Regular cardiac myocyte (primary cell): ENCODE results near the gene GRM3. TPM values are rescaled to one million over a fixed set of nuclear protein-coding genes. Genes with fewer than 3 reads are reported as not detected.

Experiments used
- total RNA-seq: library from RNA; depleted of rRNA; stranded (reverse); fragments of >200 nt; gene quantifications from 2 replicates; pipeline ENCODE4 v1.2.3, GENCODE V29; 2014

Gene GRM3
- total RNA-seq: not detected in 2 replicates

DNA sequence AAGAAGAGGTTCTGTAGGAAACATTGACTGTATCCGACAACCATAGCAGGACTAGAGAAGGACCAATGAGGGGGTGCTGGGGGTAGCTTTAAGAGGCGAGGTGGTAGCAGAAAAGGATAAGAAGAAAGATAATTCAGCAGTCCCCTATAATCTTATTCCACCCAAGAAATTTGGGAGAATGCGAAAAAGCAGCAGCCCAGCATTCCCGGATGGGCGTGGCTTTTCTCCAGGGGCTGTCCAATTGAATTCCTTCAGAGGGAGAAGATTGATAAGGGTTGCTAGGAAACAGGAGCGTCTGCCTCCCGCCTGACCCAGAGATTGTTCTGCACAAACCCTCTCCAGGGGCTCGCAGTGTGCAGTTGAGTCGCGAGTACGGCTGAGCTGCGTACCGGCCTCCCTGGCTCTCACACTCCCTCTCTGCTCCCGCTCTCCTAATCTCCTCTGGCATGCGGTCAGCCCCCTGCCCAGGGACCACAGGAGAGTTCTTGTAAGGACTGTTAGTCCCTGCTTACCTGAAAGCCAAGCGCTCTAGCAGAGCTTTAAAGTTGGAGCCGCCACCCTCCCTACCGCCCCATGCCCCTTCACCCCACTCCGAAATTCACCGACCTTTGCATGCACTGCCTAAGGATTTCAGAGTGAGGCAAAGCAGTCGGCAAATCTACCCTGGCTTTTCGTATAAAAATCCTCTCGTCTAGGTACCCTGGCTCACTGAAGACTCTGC, at the start of gene GRM3:
TSS of gene GRM3 (plus strand) at position 349 of the 721 bp plus-strand sequence. CDS start 121,237 bp downstream, outside the sequence.

